HCT116 (cell line): ENCODE measurements around the gene EMP2. TPM values are rescaled to one million over a fixed set of nuclear protein-coding genes. Genes with fewer than 3 reads are reported as not detected.

Experiments
- ATAC-seq: fragments of 200-7000 bp; cut with Tn5 transposase; 2 replicates; pipeline ENCODE4 v1.9.1; 2020; ENCODE audit warnings: mild to moderate bottlenecking, moderate library complexity
- BruUV-seq: library from RNA; stranded (reverse); fragments of 400-500 nt; replicated peaks from 2 replicates; lab custom pipeline; 2021; lab: Mats Ljungman, UMichigan
- CTCF ChIA-PET: fragments of 300-600 bp; sonication (Branson Sonifier 250); formaldehyde crosslinking; loops from one replicate; lab custom pipeline; 2021; ENCODE audit warnings: antibody characterized with exemption; lab: Charles Lee
- POLR2A ChIA-PET: fragments of 300-600, 350-600 bp; sonication (Branson Sonifier 250); formaldehyde crosslinking; loops from one replicate; lab custom pipeline; 2021; ENCODE audit warnings: antibody characterized with exemption; lab: Charles Lee
- RAD21 ChIA-PET, 2 experiments: fragments of 300-600 bp; sonication (Branson Sonifier 250); formaldehyde crosslinking; loops; one replicate each; lab custom pipeline; 2023; ENCODE audit warnings: low total read pairs in 2 of 2; ENCODE audit not compliant: uncharacterized antibody in 2 of 2, unreplicated experiment in 2 of 2, low non-redundant PET in 1 of 2; lab: Charles Lee
- DNase-seq: peaks from one replicate; pipeline ENCODE4 v3.0.0-alpha.2; 2010; ENCODE audit warnings: low read depth, low spot score
- H2AFZ ChIP-seq: fragments of 200-600 bp; shearing (Covaris generic), sonication (generic); 2 replicates; pipeline ENCODE4 v1.6.1; 2017; ENCODE audit warnings: low read depth, mixed run types, mixed read lengths, antibody characterized with exemption, low read length; ENCODE audit not compliant: poor library complexity, severe bottlenecking
- H3K27ac ChIP-seq: 2 replicates; pipeline ENCODE4 v1.5.1; 2012; ENCODE audit warnings: low read depth, low read length
- H3K27me3 ChIP-seq: fragments of 200-600 bp; sonication (generic); 2 replicates; pipeline ENCODE4 v1.6.1; 2016; ENCODE audit warnings: mixed run types, low read length, mixed read lengths; ENCODE audit not compliant: insufficient read depth
- H3K36me3 ChIP-seq, 2 experiments: fragments of 200-500 bp in 1 of 2; fragments of 200-600 bp in 1 of 2; sonication (Bioruptor generic) in 1 of 2; sonication (generic) in 1 of 2; 2 replicates each; pipeline versions ENCODE4 v1.5.1 to v1.6.1; 2014 to 2016; ENCODE audit warnings: low read length in 2 of 2, inconsistent platforms in 1 of 2, mixed read lengths in 1 of 2, mixed run types in 1 of 2; ENCODE audit not compliant: insufficient read depth in 2 of 2, control insufficient read depth in 1 of 2
- H3K4me1 ChIP-seq, 2 experiments: fragments of 200-600 bp in 1 of 2; sonication (generic) in 1 of 2; 2 replicates each; pipeline versions ENCODE4 v1.5.1 to v1.6.1; 2012 to 2017; ENCODE audit warnings: low read length in 2 of 2, inconsistent platforms in 1 of 2, mild to moderate bottlenecking in 1 of 2, mixed read lengths in 1 of 2, mixed run types in 1 of 2, moderate library complexity in 1 of 2; ENCODE audit not compliant: insufficient read depth in 2 of 2, control insufficient read depth in 1 of 2
- H3K4me2 ChIP-seq: fragments of 200-600 bp; sonication (generic); 2 replicates; pipeline ENCODE4 v1.6.1; 2017; ENCODE audit warnings: mixed run types, low read length, mixed read lengths
- H3K4me3 ChIP-seq, 2 experiments: fragments of 200-600 bp in 1 of 2; sonication (generic) in 1 of 2; replicated peaks in 1 of 2; 2 replicates each; pipeline ENCODE4 v1.5.1; 2011 to 2016; ENCODE audit warnings: low read length in 2 of 2, control low read depth in 1 of 2, low read depth in 1 of 2, mild to moderate bottlenecking in 1 of 2, mixed read lengths in 1 of 2, mixed run types in 1 of 2
- H3K79me2 ChIP-seq: fragments of 200-600 bp; sonication (generic); 2 replicates; pipeline ENCODE4 v1.6.1; 2017; ENCODE audit warnings: mild to moderate bottlenecking, mixed run types, low read length, moderate library complexity, mixed read lengths; ENCODE audit not compliant: insufficient read depth
- H3K9ac ChIP-seq: fragments of 200-600 bp; sonication (generic); 2 replicates; pipeline ENCODE4 v1.6.1; 2016; ENCODE audit warnings: low read length, mixed read lengths
- H3K9me2 ChIP-seq: fragments of 200-600 bp; sonication (generic), shearing (Covaris generic); 2 replicates; pipeline ENCODE4 v1.6.1; 2017; ENCODE audit warnings: mixed run types, mild to moderate bottlenecking, moderate library complexity; ENCODE audit not compliant: insufficient read depth
- H3K9me3 ChIP-seq, 2 experiments: fragments of 200-500 bp in 1 of 2; fragments of 200-600 bp in 1 of 2; sonication (Bioruptor generic) in 1 of 2; sonication (generic) in 1 of 2; 2 replicates each; pipeline ENCODE4 v1.6.1; 2014 to 2017; ENCODE audit warnings: low read length in 2 of 2, mixed read lengths in 2 of 2, inconsistent platforms in 1 of 2, low read depth in 1 of 2, mild to moderate bottlenecking in 1 of 2, mixed run types in 1 of 2, moderate library complexity in 1 of 2; ENCODE audit not compliant: control insufficient read depth in 1 of 2, insufficient read depth in 1 of 2
- H4K20me1 ChIP-seq: fragments of 200-600 bp; sonication (generic), shearing (Covaris generic); 2 replicates; pipeline ENCODE4 v1.6.1; 2017; ENCODE audit warnings: mixed run types, mild to moderate bottlenecking, moderate library complexity; ENCODE audit not compliant: insufficient read depth
- CTCF ChIP-seq, 3 experiments: fragments of 200-600 bp in 1 of 3; sonication (generic) in 1 of 3; IDR thresholded peaks in 2 of 3; conservative IDR thresholded peaks in 1 of 3; 2 replicates each; pipeline ENCODE4 v1.5.1; 2012 to 2017; ENCODE audit warnings: low read depth in 2 of 3, low read length in 2 of 3, antibody characterized with exemption in 1 of 3, borderline replicate concordance in 1 of 3, control low read depth in 1 of 3, mild to moderate bottlenecking in 1 of 3, mixed read lengths in 1 of 3, mixed run types in 1 of 3, moderate library complexity in 1 of 3; ENCODE audit not compliant: insufficient read depth in 1 of 3
- EGR1 ChIP-seq: IDR thresholded peaks from 2 replicates; pipeline ENCODE4 v1.6.1; 2012; ENCODE audit warnings: low read depth
- REST ChIP-seq: IDR thresholded peaks from 2 replicates; pipeline ENCODE4 v1.6.1; 2012; ENCODE audit warnings: low read depth
- SP1 ChIP-seq: IDR thresholded peaks from 2 replicates; pipeline ENCODE4 v1.6.1; 2012; ENCODE audit warnings: low read depth
- SRF ChIP-seq: IDR thresholded peaks from 2 replicates; pipeline ENCODE4 v1.6.1; 2012; ENCODE audit warnings: low read depth
- TCF7L2 ChIP-seq: IDR thresholded peaks from 2 replicates; pipeline ENCODE4 v1.7.0; 2011; ENCODE audit warnings: borderline replicate concordance, inconsistent platforms; ENCODE audit not compliant: insufficient read depth, insufficient read length; ENCODE audit errors: extremely low read depth
- YY1 ChIP-seq: IDR thresholded peaks from 2 replicates; pipeline ENCODE4 v1.6.1; 2011; ENCODE audit warnings: low read length, low read depth, moderate library complexity, mild to moderate bottlenecking; ENCODE audit not compliant: insufficient replicate concordance; ENCODE audit errors: extremely low read depth
- ZBTB33 ChIP-seq: IDR thresholded peaks from 2 replicates; pipeline ENCODE4 v1.6.1; 2011; ENCODE audit warnings: mild to moderate bottlenecking, low read length, moderate library complexity; ENCODE audit not compliant: insufficient replicate concordance; ENCODE audit errors: extremely low read depth
- ZFX ChIP-seq: fragments of 450-650 bp; IDR thresholded peaks from 2 replicates; pipeline ENCODE4 v1.6.1; 2017
- ZNF274 ChIP-seq: fragments of 200-500 bp; sonication (Bioruptor generic); IDR thresholded peaks from 2 replicates; pipeline ENCODE4 v1.6.1; 2014; ENCODE audit warnings: mild to moderate bottlenecking, low read depth, low read length, inconsistent platforms
- intact Hi-C: fragments of 100-400 bp; cut with micrococcal nuclease; formaldehyde crosslinking; loops from 2 replicates; pipeline ENCODE4 v1.10.0; 2022
- total RNA-seq: library from RNA; stranded (reverse); gene quantifications from one replicate; pipeline ENCODE4 v1.2.1, GENCODE V29; 2021; ENCODE audit not compliant: unreplicated experiment

EMP2 gene
- total RNA-seq, 1 experiment from 2014 or later: 32.6 TPM

- CTCF ChIA-PET: no interaction called here
- no peak for ATAC-seq
These were observed 39.0 kb upstream of the EMP2 start for GRCh38 chr16:10619271-10619849.

More at GRCh38 chr16:10619271-10619849, 39.0 kb upstream of the EMP2 start:
- H3K27me3 ChIP-seq: no peaks in the 10 kb centered on the region
- H3K9ac ChIP-seq: no peak overlapping the region
- no peaks in the 10 kb centered on the region for H3K9me3 ChIP-seq
- ChIA-PET POLR2A (no interaction called here), RAD21 (no interaction called here)
- H2AFZ ChIP-seq: no peak overlapping the region
- H3K4me1 ChIP-seq: peaks cover 11 to 17% of the 10 kb centered on the region in 2 experiments
- intact Hi-C loops: no loop called here
- BruUV-seq: no TSS peak
- H4K20me1 ChIP-seq: no peaks in the 10 kb centered on the region
- H3K4me3 ChIP-seq: no peak overlapping the region
- H3K27ac ChIP-seq: no peak overlapping the region
- no peaks in the 10 kb centered on the region for H3K79me2 ChIP-seq
- no peak overlapping the region for H3K4me2 ChIP-seq
- H3K36me3 ChIP-seq: no peaks in the 10 kb centered on the region
- TF ChIP-seq TCF7L2 (no peak), ZNF274 (no peak), REST (no peak), SP1 (no peak), SRF (no peak), ZFX (no peak), ZBTB33 (no peak), YY1 (no peak), CTCF (IDR thresholded peaks at IDR 0.05 in 2 of 3, conservative IDR thresholded peaks at IDR 0.05 in 1 of 3; ENCODE audit: borderline replicate concordance in 1 of 3, insufficient read depth in 1 of 3, low read depth in 2 of 3, low read length in 2 of 3) (no peak), EGR1 (no peak)
- no peak for DNase-seq
- no peaks in the 10 kb centered on the region for H3K9me2 ChIP-seq
